GM12865 (cell line): ENCODE data around the gene GLP2R.

Experiments used
- DNase-seq: peaks from one replicate; pipeline ENCODE4 v3.0.0; 2010; ENCODE audit warnings: low read depth
- H3K4me3 ChIP-seq: 2 replicates; pipeline ENCODE4 v1.5.1; 2011; ENCODE audit warnings: mild to moderate bottlenecking, low read depth, low read length, control low read depth
- CTCF ChIP-seq: IDR thresholded peaks from 2 replicates; pipeline ENCODE4 v1.5.1; 2011; ENCODE audit warnings: low read length, control low read depth, low read depth, inconsistent platforms; ENCODE audit not compliant: insufficient read depth; ENCODE audit errors: missing control alignments

The GLP2R gene

GRCh38 chr17:9893411-9894012 lies 67.8 kb downstream of the GLP2R start:
- DNase-seq: no peak
- TF ChIP-seq CTCF: no peak
- no peak overlapping the region for H3K4me3 ChIP-seq

- TF ChIP-seq CTCF: no peak
- no peak for DNase-seq
- no peak overlapping the region for H3K4me3 ChIP-seq
These were observed 68.5 kb downstream of the GLP2R start for GRCh38 chr17:9894231-9894630.

- H3K4me3 ChIP-seq: no peak overlapping the region
- DNase-seq: no peak
- TF ChIP-seq CTCF: no peak
These were observed 70.2 kb downstream of the GLP2R start for GRCh38 chr17:9895923-9896322.

GRCh38 chr17:9897372-9897968 lies 71.7 kb downstream of the GLP2R start:
- H3K4me3 ChIP-seq: no peak overlapping the region
- DNase-seq: no peak
- no peak for TF ChIP-seq CTCF

- no peak for DNase-seq
- H3K4me3 ChIP-seq: no peak overlapping the region
- TF ChIP-seq CTCF: no peak
These were observed 73.1 kb downstream of the GLP2R start for GRCh38 chr17:9898812-9899211.

GRCh38 chr17:9899280-9900043 lies 73.7 kb downstream of the GLP2R start:
- no peak for TF ChIP-seq CTCF
- no peak overlapping the region for H3K4me3 ChIP-seq
- DNase-seq: no peak
